ENCODE results near the gene REPIN1. TPM values are rescaled to one million over a fixed set of nuclear protein-coding genes. Genes with fewer than 3 reads are reported as not detected.
A peak's percentile ranks its signal among the peaks of the same experiment; 100 is the strongest.

Gene REPIN1
- polyA plus RNA-seq, 12 donors = 49.8 to 195 (median 67.2) TPM

DNA sequence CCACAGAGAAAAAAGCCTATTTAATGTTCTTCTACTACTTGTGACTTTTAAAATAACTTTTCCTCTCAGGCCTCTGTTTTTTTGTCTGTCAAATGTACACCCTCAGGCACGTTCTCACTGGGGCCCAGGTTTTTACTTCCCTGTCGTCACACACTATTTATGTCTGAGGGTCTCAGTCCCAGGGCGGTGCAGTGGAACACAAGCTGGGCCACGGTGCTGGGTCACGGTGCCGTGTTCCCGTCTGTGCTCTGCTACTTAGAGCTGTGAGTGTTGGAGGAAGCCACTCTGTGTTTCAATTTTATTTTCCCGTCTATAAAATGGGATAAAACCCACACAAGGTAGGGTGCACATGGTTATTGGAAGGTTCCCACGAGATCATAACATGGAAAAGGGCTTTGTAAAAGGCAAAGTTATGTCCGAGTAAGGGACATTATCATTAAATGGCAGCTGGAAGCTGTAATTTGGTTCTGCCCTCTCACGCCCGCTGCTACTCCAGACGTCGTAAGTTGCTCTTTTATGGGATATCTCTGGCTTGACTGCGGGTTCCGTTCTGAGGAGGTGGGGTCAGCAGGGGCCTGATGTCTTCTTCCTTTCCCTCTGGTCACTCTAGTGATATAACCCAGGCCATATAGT lies 35.7 kb downstream of the REPIN1 start:
- no peak for DNase-seq

DNA sequence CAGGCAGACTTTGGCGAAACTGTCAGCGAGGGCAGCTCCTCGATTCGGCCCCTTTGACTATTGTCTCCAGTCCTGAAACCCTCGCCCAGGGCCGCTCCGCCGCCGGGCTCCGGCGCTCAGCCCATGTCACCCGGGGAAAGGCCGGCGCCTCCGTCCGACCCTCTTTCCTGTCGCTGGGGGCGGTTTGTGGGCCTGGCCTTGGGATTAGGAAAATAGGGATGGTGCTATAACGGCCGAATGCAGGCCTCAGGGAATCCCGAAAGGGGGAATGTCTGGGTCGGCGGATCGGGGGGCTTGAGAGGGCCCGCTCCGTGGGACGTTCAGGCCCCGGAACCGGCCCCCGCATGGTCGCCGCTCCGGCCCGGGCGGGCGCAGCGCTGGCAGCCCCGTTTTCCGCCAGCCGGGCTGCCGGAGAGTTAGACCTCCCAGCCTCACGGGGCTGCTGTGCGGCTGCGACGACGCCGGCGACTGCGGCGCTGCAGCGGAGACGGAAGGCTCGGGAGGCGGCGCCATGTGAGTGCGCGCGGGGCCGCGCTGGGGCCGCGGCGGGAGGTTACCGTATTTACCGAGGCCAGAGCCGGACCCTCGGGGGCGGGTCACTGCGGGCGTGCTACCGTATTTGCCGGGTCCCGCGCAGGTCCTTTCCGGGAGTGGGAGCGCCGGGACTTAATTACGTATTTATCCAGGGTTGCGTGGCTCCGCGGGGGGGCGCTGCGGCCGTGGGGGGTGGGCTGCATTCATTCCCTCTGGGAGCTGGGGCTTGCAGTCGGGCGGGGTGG lies 36.4 kb downstream of the REPIN1 start:
- DNase-seq = peak; percentile 92

DNA sequence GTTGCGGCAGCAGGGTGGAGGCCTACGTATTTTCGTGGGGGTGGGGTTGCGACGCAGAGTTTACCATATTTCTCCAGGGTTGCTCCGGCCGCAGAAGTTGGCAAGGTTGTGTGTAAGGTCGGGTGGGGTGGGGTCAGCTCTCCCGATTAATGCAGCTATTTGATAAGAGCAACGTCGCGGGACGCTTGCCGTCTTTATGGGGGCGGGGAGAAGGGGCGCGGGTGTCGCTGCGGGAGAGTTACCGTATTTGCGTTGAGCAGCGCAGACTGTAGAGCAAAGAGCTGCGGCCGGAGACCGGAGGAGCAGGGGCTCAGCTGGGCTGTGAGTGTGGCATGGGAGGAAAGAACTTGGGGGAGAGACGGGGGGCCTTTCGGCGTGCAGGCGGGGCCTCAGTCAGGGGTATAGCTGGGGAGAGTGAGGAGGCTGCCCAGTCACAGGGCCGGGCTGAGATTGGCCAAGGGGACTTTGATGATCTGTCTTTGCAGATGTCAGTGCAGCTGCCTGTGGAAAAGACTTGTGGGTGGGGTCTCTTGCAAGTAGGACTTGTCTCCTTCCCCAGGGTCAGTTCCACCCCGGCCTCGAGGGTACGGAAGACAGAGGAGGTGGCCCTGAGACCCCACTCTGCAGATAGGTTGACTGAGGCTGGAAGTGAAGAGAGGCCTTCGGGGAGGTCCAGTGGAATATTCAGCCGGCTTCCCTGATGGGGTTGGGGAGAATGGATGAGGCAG lies 37.1 kb downstream of the REPIN1 start:
- no peak for DNase-seq

DNA sequence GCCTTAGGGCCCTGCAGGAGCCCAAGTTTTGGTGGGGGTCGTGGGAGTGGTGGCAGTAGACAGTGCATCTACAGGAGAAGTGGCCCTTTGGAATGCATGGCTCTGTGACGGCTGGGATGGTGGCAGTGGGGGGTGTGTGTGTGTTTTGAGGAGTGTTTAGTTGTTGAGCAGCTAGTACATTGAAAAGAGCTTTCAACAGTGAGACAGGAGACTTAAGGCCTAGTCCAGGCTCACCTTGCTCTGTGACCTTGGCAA lies 37.6 kb downstream of the REPIN1 start:
- no peak for DNase-seq

DNA sequence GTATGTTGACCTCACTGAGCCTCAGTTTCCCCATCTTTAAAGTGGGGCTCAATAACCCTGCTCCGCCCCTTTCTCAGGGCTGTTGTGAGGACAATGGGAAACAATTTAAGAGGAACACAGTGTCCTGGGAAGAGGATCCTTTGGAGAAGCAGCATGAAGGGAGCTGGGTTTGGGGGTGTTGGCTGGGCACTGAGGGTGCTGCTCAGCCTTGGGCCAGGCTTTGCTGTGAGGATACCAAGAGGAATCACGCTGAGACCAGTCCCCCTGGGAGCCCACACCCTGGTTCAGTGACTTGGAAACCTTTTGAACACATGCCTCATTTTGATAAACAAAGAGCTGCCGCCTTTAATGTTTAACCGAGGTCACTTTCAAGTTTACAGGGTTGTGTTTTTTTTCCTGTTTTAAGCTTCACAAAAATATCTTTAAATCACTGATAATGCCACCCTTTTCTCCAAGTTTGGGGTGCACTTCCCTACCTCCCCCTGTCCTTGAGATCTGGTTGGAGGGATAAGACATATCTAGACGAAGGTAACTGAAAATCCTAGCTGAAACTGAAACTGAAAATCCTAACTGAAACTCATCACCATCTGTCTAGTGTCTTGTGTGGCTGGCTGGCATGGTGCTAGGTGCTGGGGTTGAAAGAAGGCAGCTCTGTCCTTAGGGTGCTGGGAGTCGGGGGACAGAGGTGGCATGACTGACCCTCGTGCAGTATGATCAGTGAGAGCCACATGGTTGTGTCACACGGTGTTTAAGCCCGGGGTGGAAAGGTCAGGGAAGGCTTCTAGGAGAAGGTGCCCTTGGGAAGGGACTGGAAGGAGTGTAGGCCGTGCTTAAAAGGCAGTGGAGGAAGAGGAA lies 38.2 kb downstream of the REPIN1 start:
- DNase-seq = no peak

DNA sequence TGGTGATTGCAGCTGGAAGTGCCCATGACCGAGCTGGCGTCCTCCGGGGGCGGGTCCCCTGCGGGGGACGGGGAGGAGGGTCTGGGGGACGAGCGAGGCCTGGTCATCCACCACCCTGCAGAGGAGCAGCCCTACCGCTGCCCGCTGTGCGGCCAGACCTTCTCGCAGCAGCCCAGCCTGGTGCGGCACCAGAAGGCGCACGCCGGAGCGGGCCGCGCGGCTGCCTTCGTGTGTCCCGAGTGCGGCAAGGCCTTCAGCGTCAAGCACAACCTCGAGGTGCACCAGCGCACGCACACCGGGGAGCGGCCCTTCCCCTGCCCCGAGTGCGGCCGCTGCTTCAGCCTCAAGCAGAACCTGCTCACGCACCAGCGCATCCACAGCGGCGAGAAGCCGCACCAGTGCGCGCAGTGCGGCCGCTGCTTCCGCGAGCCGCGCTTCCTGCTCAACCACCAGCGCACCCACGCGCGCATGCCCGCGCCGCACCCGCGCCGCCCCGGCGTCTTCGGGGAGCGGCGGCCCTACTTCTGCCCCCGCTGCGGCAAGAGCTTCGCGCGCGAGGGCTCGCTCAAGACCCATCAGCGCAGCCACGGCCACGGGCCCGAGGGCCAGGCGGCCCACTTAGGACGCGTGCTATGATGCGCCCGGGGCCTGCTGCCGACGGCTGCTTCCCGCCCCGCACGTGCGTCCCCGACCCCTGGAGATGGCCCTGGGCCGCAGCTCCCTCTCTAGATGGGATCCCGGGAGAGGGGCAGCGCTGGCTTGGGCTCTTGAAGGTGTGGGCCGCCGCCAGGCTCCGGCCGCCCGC lies 39.2 kb downstream of the REPIN1 start:
- no peak for DNase-seq

DNA sequence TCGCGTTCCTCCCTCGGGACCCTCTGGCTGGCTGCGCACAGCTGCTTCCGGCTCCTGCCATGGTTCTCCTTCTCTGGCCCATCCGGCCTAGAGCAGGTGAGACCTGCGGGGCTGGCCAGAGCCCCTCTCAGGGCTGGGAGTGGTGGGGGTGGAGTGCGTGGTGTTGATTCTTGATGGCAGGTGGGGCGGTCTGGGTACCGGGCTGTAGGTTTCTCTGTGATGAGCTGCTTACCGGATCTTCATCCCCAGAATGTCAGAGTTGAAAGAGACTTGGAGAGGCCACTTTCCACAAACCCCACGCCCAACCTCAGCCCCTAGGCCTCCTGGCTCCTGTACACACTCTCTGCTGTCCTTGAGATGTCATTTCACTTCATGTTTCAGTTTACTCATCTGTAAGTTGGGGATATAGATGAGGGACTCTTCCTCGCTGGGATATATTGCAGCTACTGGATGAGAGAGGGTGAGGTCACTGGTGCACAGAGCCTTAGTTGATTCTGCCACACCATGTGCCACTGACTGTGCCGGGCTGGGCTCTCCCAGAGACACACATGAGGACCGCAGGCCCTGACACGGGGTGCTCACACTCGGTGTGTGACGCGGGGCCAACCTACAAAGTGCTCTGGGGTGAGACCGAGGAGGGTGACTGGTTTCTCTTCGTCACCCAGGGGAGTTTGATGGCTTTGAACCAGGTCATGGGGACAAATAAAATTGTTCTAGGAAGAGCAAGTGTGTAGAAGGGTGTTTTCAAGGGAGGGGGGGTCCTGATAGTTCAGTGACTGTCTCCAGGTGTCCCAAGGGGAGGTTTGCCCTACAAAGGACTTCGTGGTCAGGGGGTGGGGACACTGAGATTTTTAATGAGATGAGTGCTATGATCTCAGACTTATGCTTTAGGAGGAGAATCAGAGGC lies 40.0 kb downstream of the REPIN1 start:
- no peak for DNase-seq

DNA sequence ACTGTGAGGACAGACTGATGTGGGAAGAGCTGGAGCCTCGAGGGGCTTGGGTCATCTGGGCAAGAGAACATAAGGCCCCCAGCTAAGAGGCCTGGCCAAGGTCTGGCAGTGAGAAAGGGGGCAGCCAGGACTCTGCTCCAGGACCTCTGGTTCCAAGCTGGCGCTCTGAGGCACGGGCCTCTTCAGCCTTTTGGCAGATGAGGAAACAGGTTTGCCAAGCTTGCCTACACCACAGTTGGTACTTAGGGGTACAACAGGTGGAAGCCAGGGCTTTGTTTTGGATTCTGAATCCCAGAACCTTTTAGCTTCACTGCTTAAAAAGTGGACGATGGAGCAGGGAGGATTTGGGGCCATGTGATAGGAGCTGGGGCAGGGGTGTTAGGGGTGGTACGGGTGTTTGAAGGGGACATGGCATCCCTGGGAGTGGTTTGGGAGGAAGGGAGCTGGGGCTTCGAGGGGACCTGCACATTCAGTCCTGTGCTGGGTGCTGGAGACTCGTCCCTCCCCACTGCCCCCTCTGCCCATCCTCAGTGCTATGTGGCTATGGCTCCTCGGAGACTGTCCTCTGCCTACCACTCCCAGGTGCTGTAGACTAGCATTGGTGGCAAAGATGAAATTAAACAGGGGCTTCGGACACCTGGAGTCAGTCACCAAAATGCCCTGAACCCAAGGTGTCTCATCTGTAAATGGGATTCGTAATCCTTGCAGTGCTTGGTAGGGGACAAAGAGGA lies 40.8 kb downstream of the REPIN1 start:
- DNase-seq = no peak

DNA sequence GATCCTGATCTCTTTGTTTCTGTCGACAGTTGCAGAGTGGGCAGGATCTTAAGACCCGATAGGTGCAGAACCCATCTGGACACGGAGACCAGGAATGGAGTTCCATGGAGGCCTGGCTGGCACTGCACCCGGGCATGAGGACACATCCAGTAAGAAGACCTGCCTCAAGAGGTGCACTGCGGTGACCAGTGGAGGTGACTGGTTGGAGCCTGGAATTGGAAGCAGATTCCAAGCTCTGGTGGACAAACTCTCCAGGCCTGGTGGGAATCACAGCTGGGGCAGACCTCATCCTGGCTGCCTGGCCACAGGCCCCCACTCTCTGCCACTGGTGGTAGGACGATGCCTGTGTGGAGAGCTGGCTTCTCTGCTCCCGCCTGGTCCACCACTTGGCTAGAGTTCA lies 41.5 kb downstream of the REPIN1 start:
- DNase-seq = no peak

DNA sequence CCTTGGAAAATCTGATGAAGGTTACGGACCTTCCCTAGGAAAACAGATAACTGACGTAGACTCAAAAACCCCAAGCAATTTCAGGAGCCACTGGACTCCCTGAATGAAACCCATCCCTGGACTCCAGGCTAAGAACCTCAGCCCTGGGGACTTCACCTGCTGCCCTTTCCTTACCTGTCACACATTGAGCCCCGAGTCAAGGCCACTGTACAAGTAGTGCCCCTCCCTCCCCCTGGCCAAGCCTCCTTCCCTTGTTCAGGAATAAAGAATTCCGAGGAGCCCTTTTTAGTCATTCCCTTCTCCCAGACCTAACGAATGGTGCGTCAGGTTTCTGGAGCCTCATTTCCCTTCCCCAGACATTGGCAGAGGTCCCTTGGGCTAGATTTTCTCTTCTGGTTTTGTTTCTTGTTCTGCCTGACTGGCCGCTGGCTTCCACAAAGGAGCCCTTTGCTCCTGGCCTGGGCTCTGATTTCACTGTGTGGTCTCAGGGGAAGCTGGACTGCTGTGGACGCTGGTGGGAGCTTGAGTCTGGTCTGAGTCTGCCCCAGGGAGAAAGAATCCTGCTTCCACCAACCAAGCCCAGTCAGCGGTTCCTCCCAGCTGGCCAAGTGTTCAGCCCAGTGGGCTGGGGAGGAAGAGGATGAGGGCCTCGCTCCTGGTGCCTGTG lies 42.2 kb downstream of the REPIN1 start:
- no peak for DNase-seq

DNA sequence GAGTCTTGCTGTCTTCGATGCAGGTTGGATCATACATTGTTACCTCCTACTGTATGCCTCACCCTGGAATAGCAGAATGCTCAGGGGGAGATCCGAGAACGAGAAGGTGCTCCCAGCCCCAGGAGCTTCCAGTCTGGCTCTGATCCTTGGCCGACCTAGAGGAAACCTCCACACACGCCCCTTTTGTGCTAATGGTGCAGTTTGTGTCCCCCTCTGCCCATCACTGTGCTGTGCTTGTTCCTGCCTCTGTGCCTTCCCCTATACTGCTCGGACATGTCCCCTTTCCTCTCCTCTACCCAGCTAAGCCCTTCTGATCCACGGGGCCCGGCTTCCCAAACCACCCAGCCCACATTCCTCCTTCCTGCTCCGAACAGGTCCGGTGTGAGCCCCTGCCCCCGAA lies 43.0 kb downstream of the REPIN1 start:
- DNase-seq = no peak

DNA sequence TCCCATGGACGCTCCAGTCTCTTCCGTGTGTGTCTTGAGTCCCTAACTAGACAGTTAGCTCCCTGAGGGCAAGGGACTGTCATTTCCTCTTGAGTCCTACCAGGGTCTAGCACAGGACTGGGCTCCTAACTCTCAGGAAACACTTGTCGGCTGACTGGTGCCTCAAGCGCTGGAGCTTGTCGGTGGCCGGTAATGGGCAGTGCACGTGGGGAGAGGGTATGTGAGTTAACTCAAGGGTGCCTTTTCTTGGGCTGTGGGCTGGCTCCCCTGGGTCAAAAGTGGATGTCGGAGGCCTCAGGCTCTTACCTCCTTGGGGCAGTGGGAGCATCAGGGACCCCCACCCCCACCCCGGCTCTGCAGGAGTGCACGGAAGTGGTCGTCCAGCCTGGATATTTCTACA lies 43.4 kb downstream of the REPIN1 start:
- DNase-seq = no peak

DNA sequence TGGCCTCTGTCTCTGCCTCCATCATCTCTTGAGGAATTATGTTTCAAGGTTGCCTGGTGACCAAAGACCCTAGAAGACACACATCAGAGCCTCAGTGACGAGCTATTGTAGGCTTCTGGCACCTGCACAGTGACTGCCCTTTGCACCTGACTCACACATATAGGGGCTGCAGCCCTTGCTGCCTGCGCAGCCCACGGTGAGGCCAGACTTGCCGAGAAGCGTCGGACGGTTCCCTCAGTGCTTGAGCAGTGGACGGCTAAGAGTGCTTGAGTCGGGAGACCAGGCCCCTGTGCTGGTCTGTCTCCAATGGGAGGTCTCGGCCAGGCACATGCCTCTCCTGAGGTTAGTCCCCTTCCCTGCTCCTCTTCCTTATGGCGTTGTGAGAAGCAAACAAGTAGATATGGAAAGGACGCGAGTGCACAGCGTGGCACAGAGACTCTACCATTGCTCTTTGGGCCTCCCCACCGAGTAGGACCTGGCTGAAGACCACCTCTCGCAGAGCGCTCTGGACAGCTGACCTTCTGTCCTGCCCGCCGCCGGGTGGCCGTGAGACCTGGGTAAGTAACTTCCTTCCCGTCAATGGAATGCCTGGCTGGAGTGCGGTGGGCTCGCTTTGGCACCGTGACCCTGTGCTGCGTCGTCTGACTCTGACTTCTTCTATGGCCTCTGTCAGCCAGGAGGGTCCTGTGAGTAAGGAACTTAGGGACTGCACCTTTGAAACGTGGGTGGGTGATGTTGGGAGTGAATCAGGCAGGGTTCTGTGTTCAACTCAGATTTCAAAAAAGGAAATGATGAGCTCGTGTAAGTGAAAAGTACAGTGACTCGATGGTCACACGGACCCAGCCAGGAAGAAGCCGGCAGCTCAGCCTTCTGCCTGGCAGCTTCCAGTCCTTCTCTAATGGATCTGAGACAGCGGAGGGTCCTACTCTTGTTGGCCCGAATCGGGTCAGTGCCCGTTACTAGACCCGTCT lies 44.2 kb downstream of the REPIN1 start:
- no peak for DNase-seq

DNA sequence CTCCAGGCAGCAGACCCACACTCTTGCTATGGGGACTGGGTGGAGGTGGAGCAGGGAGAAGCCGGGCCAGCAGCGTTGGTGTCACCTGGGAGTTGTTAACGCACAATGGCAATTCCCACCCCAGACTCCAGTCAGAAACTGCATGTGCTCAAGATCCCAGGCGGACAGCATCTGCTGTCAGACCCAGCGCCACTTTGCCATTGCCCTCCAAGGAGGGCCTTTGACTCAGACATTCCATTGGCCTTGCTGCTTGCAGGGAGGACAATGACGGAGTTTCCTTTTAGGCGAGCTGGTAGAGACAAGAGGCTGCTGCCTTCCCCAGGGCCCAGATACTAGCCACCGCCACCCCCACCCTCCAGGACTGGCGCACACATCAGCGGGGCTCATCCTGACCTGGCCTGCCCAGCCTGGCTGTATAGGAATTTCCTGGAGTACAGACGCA lies 45.0 kb downstream of the REPIN1 start:
- DNase-seq = no peak

DNA sequence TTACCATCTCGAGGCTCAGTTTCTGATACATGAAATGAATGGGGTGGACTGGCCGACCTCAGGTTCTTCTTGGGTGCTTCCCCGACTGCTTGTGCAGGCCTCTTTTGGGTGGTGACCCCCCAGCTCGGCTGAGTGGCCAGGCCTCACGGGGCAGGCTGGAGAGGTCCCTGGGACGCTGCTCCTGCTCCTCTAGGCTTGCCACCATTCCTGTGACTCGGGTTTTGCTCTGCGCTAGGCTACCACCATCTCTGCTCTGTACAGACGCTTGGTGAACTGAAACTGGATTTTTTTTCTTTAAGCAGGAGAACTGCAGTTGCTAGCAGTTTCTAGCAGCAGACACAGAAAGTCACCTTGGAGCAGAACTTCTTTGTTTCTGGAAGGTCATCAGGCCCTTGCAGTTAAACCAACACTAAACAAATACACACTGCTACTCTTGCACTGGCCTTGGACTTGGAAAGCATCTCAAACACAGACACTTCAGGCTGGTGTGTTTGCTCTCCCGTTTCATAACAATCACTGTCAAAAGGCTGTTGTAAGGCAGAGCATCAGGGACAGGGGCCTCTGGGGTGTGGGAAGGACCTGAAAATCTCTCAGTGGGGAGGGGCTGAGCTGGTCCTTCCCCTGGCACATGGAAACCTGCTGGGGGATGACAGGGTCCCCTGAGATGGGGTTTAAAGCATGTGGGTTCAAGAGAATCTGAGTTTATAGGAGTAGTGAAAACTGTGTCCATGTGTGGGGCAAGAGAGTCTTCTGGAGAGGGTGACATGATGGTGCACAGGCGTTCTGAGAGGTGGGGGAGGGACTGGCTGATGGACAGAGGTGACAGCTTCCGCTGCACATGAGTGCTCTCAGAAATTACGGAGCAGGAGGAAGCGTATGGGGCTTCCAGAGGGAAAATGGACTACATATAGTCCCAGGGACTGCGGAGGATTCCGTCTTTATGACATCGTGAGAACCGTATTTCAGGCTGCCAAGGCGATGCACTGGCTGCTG lies 46.8 kb downstream of the REPIN1 start:
- no peak for DNase-seq

DNA sequence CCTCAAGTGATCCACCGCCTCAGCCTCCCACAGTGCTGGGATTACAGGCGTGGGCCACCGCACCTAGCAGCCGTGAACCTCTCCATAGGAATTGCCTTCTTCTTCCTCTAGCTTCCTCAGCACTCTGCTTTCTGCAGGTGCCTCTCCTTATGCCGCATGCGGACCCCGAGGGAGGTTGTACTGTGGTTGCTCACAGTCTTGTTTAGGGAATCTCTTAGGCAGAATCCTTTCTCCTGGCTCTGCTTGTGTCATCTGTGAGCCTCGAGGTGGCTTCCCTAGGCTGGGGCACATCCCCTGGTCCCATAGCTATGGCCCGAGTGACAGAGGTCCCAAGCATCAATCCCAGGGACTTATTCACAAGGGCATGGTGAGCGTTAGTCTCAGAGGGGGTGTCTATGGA lies 48.6 kb downstream of the REPIN1 start:
- no peak for DNase-seq
